DOHH2 (cell line): Measurements from ENCODE around the gene SMCHD1.
A peak's percentile ranks its signal among the peaks of the same experiment; 100 is the strongest.
"Not testable (repeated sequence)": the region's sequence is repeated elsewhere in the genome, so short reads cannot be mapped to it uniquely, and the experiment has no call there.

Source experiments
- H3F3A ChIP-seq: fragments of 200-600 bp; sonication (generic), shearing (Covaris generic); 2 replicates; pipeline ENCODE4 v1.6.0; 2016; ENCODE audit warnings: antibody characterized with exemption, mild to moderate bottlenecking; ENCODE audit not compliant: control insufficient read depth, insufficient read depth
- H3K27ac ChIP-seq: fragments of 200-600 bp; sonication (generic); 2 replicates; pipeline ENCODE4 v1.5.1; 2014; ENCODE audit warnings: low read depth, mild to moderate bottlenecking, low read length, moderate library complexity
- H3K27me3 ChIP-seq: fragments of 200-600 bp; sonication (generic); 2 replicates; pipeline ENCODE4 v1.6.1; 2014; ENCODE audit warnings: mild to moderate bottlenecking, low read length, mixed read lengths; ENCODE audit not compliant: control insufficient read depth
- H3K36me3 ChIP-seq: fragments of 200-600 bp; sonication (generic); 2 replicates; pipeline ENCODE4 v1.6.1; 2014; ENCODE audit warnings: mild to moderate bottlenecking, low read length, moderate library complexity, mixed read lengths; ENCODE audit not compliant: control insufficient read depth
- H3K4me1 ChIP-seq: fragments of 200-600 bp; sonication (generic); 2 replicates; pipeline ENCODE4 v1.6.1; 2014; ENCODE audit warnings: mild to moderate bottlenecking, low read length, mixed read lengths; ENCODE audit not compliant: control insufficient read depth
- H3K4me2 ChIP-seq: fragments of 200-600 bp; sonication (generic); 2 replicates; pipeline ENCODE4 v1.6.0; 2014; ENCODE audit warnings: mild to moderate bottlenecking, low read length, moderate library complexity
- H3K4me3 ChIP-seq: fragments of 200-600 bp; sonication (generic); 2 replicates; pipeline ENCODE4 v1.5.1; 2014; ENCODE audit warnings: mild to moderate bottlenecking, low read length, mixed read lengths
- H3K79me2 ChIP-seq: fragments of 200-600 bp; sonication (generic); 2 replicates; pipeline ENCODE4 v1.6.1; 2014; ENCODE audit warnings: mild to moderate bottlenecking, low read length, mixed read lengths; ENCODE audit not compliant: control insufficient read depth
- H3K9me2 ChIP-seq: fragments of 200-600 bp; sonication (generic); replicated peaks from 2 replicates; pipeline ENCODE4 v1.6.1; 2014; ENCODE audit warnings: mild to moderate bottlenecking, low read length, mixed read lengths; ENCODE audit not compliant: control insufficient read depth
- H3K9me3 ChIP-seq: fragments of 200-600 bp; sonication (generic); 2 replicates; pipeline ENCODE4 v1.6.1; 2014; ENCODE audit warnings: antibody characterized with exemption, low read length, mixed read lengths; ENCODE audit not compliant: control insufficient read depth, insufficient read depth
- H4K20me1 ChIP-seq: fragments of 200-600 bp; sonication (generic); 2 replicates; pipeline ENCODE4 v1.6.0; 2014; ENCODE audit warnings: low read depth, mild to moderate bottlenecking, antibody characterized with exemption, low read length, moderate library complexity; ENCODE audit not compliant: control insufficient read depth, insufficient read depth
- CTCF ChIP-seq: fragments of 200-600 bp; sonication (generic); IDR thresholded peaks from one replicate; pipeline ENCODE4 v1.5.1; 2014; ENCODE audit warnings: antibody characterized with exemption, mild to moderate bottlenecking, low read depth, low read length; ENCODE audit not compliant: poor library complexity, severe bottlenecking
- EZH2phosphoT487 ChIP-seq: fragments of 200-600 bp; sonication (generic); IDR thresholded peaks from 2 replicates; pipeline ENCODE4 v1.6.1; 2017; ENCODE audit warnings: borderline replicate concordance, mild to moderate bottlenecking, antibody characterized with exemption, low read length, moderate library complexity, mixed read lengths

The SMCHD1 gene

GRCh38 chr18:2837290-2837689, 181.8 kb downstream of the SMCHD1 start:
- H3K4me2 ChIP-seq, H3K4me3 ChIP-seq, H3K4me1 ChIP-seq, H3K36me3 ChIP-seq, H4K20me1 ChIP-seq, H3K27ac ChIP-seq, H3K79me2 ChIP-seq, H3K27me3 ChIP-seq, H3K9me3 ChIP-seq, H3F3A ChIP-seq, H3K9me2 ChIP-seq: not testable (repeated sequence)

- H3K4me3 ChIP-seq: no peak overlapping the region
- TF ChIP-seq EZH2phosphoT487: no peak
- no peak for TF ChIP-seq CTCF
- H3K4me2 ChIP-seq: no peak overlapping the region
- peaks cover 16% of the 10 kb centered on the region for H3K4me1 ChIP-seq
- no peaks in the 10 kb centered on the region for H3K9me2 ChIP-seq
- no peaks in the 10 kb centered on the region for H3K36me3 ChIP-seq
- H3K79me2 ChIP-seq: no peaks in the 10 kb centered on the region
- H3K27me3 ChIP-seq: peaks cover 7% of the 10 kb centered on the region
- no peak overlapping the region for H3K27ac ChIP-seq
- H3F3A ChIP-seq: no peaks in the 10 kb centered on the region
- H3K9me3 ChIP-seq: 0 out of 2 replicates have a peak, but pooled peaks cover 3% of the 10 kb centered on the region
- no peaks in the 10 kb centered on the region for H4K20me1 ChIP-seq
Measured at GRCh38 chr18:2839202-2839601, 183.7 kb downstream of the SMCHD1 start.

GRCh38 chr18:2840521-2840920, 185.0 kb downstream of the SMCHD1 start:
- H3K79me2 ChIP-seq: no peaks in the 10 kb centered on the region
- H3K4me1 ChIP-seq: peaks cover 16% of the 10 kb centered on the region
- H3K27me3 ChIP-seq: peaks cover 18% of the 10 kb centered on the region
- H3K36me3 ChIP-seq: no peaks in the 10 kb centered on the region
- no peaks in the 10 kb centered on the region for H4K20me1 ChIP-seq
- H3K9me3 ChIP-seq: 0 out of 2 replicates have a peak, but pooled peaks cover 3% of the 10 kb centered on the region
- no peaks in the 10 kb centered on the region for H3K9me2 ChIP-seq
- no peaks in the 10 kb centered on the region for H3F3A ChIP-seq
- H3K4me2 ChIP-seq: no peak overlapping the region
- TF ChIP-seq EZH2phosphoT487 (no peak), CTCF (no peak)
- no peak overlapping the region for H3K4me3 ChIP-seq
- H3K27ac ChIP-seq: no peak overlapping the region

GRCh38 chr18:2843146-2843545, 187.6 kb downstream of the SMCHD1 start:
- Histone ChIP-seq H3K27me3 (peaks cover 42% of the 10 kb centered on the region), H3K79me2 (no peaks in the 10 kb centered on the region), H3K36me3 (no peaks in the 10 kb centered on the region), H3K4me1 (peaks cover 28% of the 10 kb centered on the region), H3K4me2 (peak overlapping the region; percentile 43), H3K9me3 (no peaks in the 10 kb centered on the region), H3K27ac (no peak overlapping the region), H4K20me1 (no peaks in the 10 kb centered on the region), H3F3A (no peaks in the 10 kb centered on the region), H3K4me3 (no peak overlapping the region), H3K9me2 (no peaks in the 10 kb centered on the region)
- TF ChIP-seq EZH2phosphoT487: no peak
- no peak for TF ChIP-seq CTCF
